ENCODE results near the gene TBC1D22A. TPM values are rescaled to one million over a fixed set of nuclear protein-coding genes. Genes with fewer than 3 reads are reported as not detected.

Gene TBC1D22A
- total RNA-seq, 1 donor from 2014 or later: 28.9 TPM

- Mint-ChIP-seq H3K36me3 (ENCODE audit: unreplicated experiment) (no peaks in the 10 kb centered on the region), H3K9me3 (ENCODE audit: unreplicated experiment) (no peaks in the 10 kb centered on the region), H3K27ac (ENCODE audit: unreplicated experiment) (no peak overlapping the region), H3K27me3 (ENCODE audit: unreplicated experiment) (no peaks in the 10 kb centered on the region), H3K4me1 (ENCODE audit: unreplicated experiment) (peaks cover 37% of the 10 kb centered on the region), H3K4me3 (ENCODE audit: unreplicated experiment) (no peak overlapping the region)
- DNase-seq (ENCODE audit: extremely low spot score, unreplicated experiment): no peak
- TF ChIP-seq CTCF (IDR thresholded peaks at IDR 0.05): no peak
Observed at GRCh38 chr22:46750863-46751443, 11.5 kb upstream of the TBC1D22A start.

DNA sequence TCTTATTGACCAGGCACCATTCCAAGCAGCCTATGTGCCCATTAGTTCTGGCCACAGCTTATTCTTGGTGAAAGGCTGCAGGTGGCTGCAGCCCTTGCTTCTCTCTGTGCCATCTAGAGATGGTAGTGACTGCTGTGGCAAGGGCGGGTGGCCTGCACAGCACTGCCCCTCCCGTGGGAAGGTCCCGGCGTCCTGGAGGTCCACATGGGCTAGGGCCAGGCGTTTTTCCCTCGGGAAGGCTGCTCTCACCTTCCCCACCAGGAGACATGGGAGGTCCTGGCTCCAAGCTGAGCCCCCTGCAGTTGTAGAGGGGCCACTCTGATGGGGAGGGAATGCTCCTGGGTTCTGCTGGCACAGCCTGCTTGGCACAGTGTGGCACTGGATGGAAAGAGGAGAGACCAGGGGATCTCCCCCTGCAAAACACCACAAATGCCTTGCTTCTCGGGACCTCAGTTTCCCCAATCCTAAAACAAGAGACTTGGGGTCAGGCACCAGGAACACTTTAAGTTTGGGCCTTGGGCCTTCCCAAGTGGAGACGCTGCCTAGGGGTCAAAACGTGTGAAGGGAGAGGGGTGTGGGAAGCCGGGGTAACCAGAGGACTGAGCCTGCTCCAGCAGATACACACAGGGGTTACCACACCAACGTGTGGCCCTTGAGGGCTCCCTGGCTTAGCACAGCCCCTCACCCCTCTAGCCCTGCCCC lies 10.0 kb upstream of the TBC1D22A start:
- DNase-seq (ENCODE audit: extremely low spot score, unreplicated experiment): no peak

DNA sequence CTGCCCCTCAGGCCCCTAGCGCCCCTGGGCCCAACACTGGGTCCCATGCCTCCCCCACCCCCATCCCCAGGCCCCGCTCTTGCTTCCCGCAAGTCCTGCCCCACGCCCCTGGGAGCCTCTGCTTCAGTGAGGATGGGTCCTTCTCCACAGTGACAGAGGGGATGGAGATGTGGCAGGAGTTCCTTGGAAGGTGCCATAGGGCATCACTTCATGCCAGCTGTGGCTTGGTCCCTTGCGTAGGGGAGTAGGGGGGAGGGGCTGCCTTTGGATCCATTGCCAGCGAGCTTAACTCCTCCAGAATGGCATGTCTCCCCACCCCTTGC lies 9.5 kb upstream of the TBC1D22A start:
- Mint-ChIP-seq H3K36me3 (ENCODE audit: unreplicated experiment) (no peaks in the 10 kb centered on the region), H3K4me3 (ENCODE audit: unreplicated experiment) (no peak overlapping the region), H3K4me1 (ENCODE audit: unreplicated experiment) (peaks cover 37% of the 10 kb centered on the region), H3K27ac (ENCODE audit: unreplicated experiment) (peak overlapping the region; percentile 100), H3K9me3 (ENCODE audit: unreplicated experiment) (no peaks in the 10 kb centered on the region), H3K27me3 (ENCODE audit: unreplicated experiment) (no peaks in the 10 kb centered on the region)
- TF ChIP-seq CTCF (IDR thresholded peaks at IDR 0.05): no peak
- DNase-seq (ENCODE audit: extremely low spot score, unreplicated experiment): no peak

More for the DNA sequence above, 10.0 kb upstream of the TBC1D22A start:
- Mint-ChIP-seq H3K4me3 (ENCODE audit: unreplicated experiment) (no peak overlapping the region), H3K27ac (ENCODE audit: unreplicated experiment) (no peak overlapping the region), H3K36me3 (ENCODE audit: unreplicated experiment) (no peaks in the 10 kb centered on the region), H3K4me1 (ENCODE audit: unreplicated experiment) (peaks cover 37% of the 10 kb centered on the region), H3K9me3 (ENCODE audit: unreplicated experiment) (no peaks in the 10 kb centered on the region), H3K27me3 (ENCODE audit: unreplicated experiment) (no peaks in the 10 kb centered on the region)
- TF ChIP-seq CTCF (IDR thresholded peaks at IDR 0.05): no peak

DNA sequence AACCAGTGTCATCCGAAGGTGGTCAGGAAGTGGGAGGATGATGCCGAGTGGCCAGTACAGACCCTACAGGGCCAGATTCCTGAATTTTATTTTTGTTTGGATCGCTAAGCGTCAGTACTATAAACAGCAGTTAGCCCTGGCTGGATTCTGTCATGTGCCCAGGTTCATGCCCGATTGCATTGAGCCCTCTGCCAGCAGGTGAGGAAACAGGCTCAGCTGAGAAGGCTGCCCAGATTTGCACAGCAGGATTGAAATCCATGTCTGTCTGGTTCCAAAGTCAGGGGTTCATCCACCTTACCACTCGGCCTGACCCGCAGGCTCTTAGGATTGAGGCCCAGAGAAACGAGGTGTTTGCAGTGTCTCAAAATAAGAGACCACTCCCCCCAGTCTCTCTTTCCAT lies 9.1 kb upstream of the TBC1D22A start:
- no peaks in the 10 kb centered on the region for H3K9me3 Mint-ChIP-seq (ENCODE audit: unreplicated experiment)
- DNase-seq (ENCODE audit: extremely low spot score, unreplicated experiment): no peak
- H3K4me3 Mint-ChIP-seq (ENCODE audit: unreplicated experiment): no peak overlapping the region
- H3K27ac Mint-ChIP-seq (ENCODE audit: unreplicated experiment): peak overlapping the region; percentile 100
- no peaks in the 10 kb centered on the region for H3K27me3 Mint-ChIP-seq (ENCODE audit: unreplicated experiment)
- peaks cover 37% of the 10 kb centered on the region for H3K4me1 Mint-ChIP-seq (ENCODE audit: unreplicated experiment)
- H3K36me3 Mint-ChIP-seq (ENCODE audit: unreplicated experiment): no peaks in the 10 kb centered on the region
- no peak for TF ChIP-seq CTCF (IDR thresholded peaks at IDR 0.05)

DNA sequence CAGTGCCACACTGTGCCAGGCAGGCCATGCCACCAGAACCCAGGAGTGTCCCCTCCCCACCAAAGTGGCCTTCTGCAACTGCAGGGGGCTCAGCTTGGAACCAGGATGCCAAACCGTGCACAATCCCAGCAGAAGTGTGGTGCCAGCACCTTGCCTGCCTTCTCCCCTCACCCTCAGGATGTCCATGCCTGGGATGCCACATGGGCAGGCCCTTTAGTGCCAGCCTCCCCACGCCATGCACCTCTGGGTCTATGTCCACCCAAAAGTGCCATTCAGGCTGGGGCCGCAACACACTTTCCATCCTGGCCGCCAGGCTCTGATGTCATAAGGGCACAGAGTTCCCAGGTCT lies 8.7 kb upstream of the TBC1D22A start:
- no peak for DNase-seq (ENCODE audit: extremely low spot score, unreplicated experiment)
- Mint-ChIP-seq H3K4me3 (ENCODE audit: unreplicated experiment) (no peak overlapping the region), H3K9me3 (ENCODE audit: unreplicated experiment) (no peaks in the 10 kb centered on the region), H3K27ac (ENCODE audit: unreplicated experiment) (peak overlapping the region; percentile 100), H3K36me3 (ENCODE audit: unreplicated experiment) (no peaks in the 10 kb centered on the region), H3K4me1 (ENCODE audit: unreplicated experiment) (peaks cover 38% of the 10 kb centered on the region), H3K27me3 (ENCODE audit: unreplicated experiment) (no peaks in the 10 kb centered on the region)
- TF ChIP-seq CTCF (IDR thresholded peaks at IDR 0.05): no peak

Measured in osteocyte (in vitro differentiated cells).